Gastrocnemius medialis (tissue), 4 donors: ENCODE measurements around the gene ANO10.

ENCODE experiments used
- CTCF ChIP-seq, 5 experiments: fragments of 450-650 bp in 3 of 5; fragments of 200-600 bp in 2 of 5; sonication (generic) in 2 of 5; IDR thresholded peaks in 4 of 5; conservative IDR thresholded peaks in 1 of 5; 1 replicate in 4 of 5; 2 replicates in 1 of 5; pipeline ENCODE4 v1.5.1; 2016 to 2019; ENCODE audit warnings: antibody characterized with exemption in 5 of 5, mild to moderate bottlenecking in 3 of 5, moderate library complexity in 3 of 5
- POLR2A ChIP-seq, 2 donors: fragments of 450-650 bp; IDR thresholded peaks; one replicate each; pipeline ENCODE4 v1.6.1; 2017; ENCODE audit warnings: antibody characterized with exemption in 2 of 2, mild to moderate bottlenecking in 2 of 2, moderate library complexity in 2 of 2

GRCh38 chr3:43650345-43650744, 28.5 kb upstream of the ANO10 start:
- TF ChIP-seq CTCF (IDR thresholded peaks at IDR 0.05 in 4 of 5, conservative IDR thresholded peaks at IDR 0.05 in 1 of 5), result no peak
- TF ChIP-seq POLR2A (IDR thresholded peaks at IDR 0.05), result no peak
